ENCODE results near the gene FMO1.
A peak's percentile ranks its signal among the peaks of the same experiment; 100 is the strongest.
"Not testable (repeated sequence)": the region's sequence is repeated elsewhere in the genome, so short reads cannot be mapped to it uniquely, and the experiment has no call there.

Gene FMO1

GRCh38 chr1:171248302-171248701, at the start of gene FMO1:
Gene FMO1 (plus strand): TSS chr1:171248494. CDS start chr1:171258088, 9,594 bp downstream.
- DNase-seq = no peak

- DNase-seq = no peak
Observed at GRCh38 chr1:171204296-171204695, 44.0 kb upstream of the FMO1 start.

- no peak for DNase-seq
Observed at GRCh38 chr1:171206204-171206977, 41.9 kb upstream of the FMO1 start.

GRCh38 chr1:171206978-171207355, 41.3 kb upstream of the FMO1 start:
- DNase-seq = no peak

GRCh38 chr1:171207377-171207776, 40.9 kb upstream of the FMO1 start:
- DNase-seq = no peak

- DNase-seq = no peak
Observed at GRCh38 chr1:171210355-171210754, 37.9 kb upstream of the FMO1 start.

- DNase-seq = no peak
Observed at GRCh38 chr1:171212607-171213351, 35.5 kb upstream of the FMO1 start.

- DNase-seq = no peak
Observed at GRCh38 chr1:171213559-171214454, 34.5 kb upstream of the FMO1 start.

- DNase-seq = no peak
Observed at GRCh38 chr1:171217658-171218443, 30.4 kb upstream of the FMO1 start.

GRCh38 chr1:171218661-171219060, 29.6 kb upstream of the FMO1 start:
- no peak for DNase-seq

- DNase-seq = no peak
Observed at GRCh38 chr1:171219346-171220080, 28.8 kb upstream of the FMO1 start.

GRCh38 chr1:171220081-171220420, 28.2 kb upstream of the FMO1 start:
- DNase-seq = no peak

- DNase-seq = no peak
Observed at GRCh38 chr1:171220581-171221054, 27.7 kb upstream of the FMO1 start.

GRCh38 chr1:171221665-171222591, 26.4 kb upstream of the FMO1 start:
- DNase-seq = no peak

GRCh38 chr1:171222936-171223335, 25.4 kb upstream of the FMO1 start:
- no peak for DNase-seq

- not testable (repeated sequence) for DNase-seq
Observed at GRCh38 chr1:171224257-171224656, 24.0 kb upstream of the FMO1 start.

- peak; percentile 46 for DNase-seq
Observed at GRCh38 chr1:171226747-171227370, 21.4 kb upstream of the FMO1 start.

GRCh38 chr1:171231326-171231725, 17.0 kb upstream of the FMO1 start:
- no peak for DNase-seq

- DNase-seq = no peak
Observed at GRCh38 chr1:171233183-171233582, 15.1 kb upstream of the FMO1 start.

- DNase-seq = not testable (repeated sequence)
Observed at GRCh38 chr1:171236231-171236630, 12.1 kb upstream of the FMO1 start.
